ENCODE results near the gene BMP5.

The BMP5 gene

GRCh38 chr6:55836481-55836880 lies 38.9 kb downstream of the BMP5 start:
- H3F3A ChIP-seq (ENCODE audit: control insufficient read depth, insufficient read depth), result no peaks in the 10 kb centered on the region
- no peaks in the 10 kb centered on the region for H3K27me3 ChIP-seq (ENCODE audit: control insufficient read depth, low read length)
- H3K27ac ChIP-seq (ENCODE audit: low read depth, low read length), result no peak overlapping the region
- no peaks in the 10 kb centered on the region for H3K36me3 ChIP-seq (ENCODE audit: control insufficient read depth, low read length)
- H3K4me3 ChIP-seq (ENCODE audit: low read length), result no peak overlapping the region
- no peaks in the 10 kb centered on the region; the same call in 1 of the 2 replicates for H3K9me2 ChIP-seq (replicated peaks; ENCODE audit: control insufficient read depth, low read length)
- TF ChIP-seq, protein P1, sequence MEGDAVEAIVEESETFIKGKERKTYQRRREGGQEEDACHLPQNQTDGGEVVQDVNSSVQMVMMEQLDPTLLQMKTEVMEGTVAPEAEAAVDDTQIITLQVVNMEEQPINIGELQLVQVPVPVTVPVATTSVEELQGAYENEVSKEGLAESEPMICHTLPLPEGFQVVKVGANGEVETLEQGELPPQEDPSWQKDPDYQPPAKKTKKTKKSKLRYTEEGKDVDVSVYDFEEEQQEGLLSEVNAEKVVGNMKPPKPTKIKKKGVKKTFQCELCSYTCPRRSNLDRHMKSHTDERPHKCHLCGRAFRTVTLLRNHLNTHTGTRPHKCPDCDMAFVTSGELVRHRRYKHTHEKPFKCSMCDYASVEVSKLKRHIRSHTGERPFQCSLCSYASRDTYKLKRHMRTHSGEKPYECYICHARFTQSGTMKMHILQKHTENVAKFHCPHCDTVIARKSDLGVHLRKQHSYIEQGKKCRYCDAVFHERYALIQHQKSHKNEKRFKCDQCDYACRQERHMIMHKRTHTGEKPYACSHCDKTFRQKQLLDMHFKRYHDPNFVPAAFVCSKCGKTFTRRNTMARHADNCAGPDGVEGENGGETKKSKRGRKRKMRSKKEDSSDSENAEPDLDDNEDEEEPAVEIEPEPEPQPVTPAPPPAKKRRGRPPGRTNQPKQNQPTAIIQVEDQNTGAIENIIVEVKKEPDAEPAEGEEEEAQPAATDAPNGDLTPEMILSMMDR (IDR thresholded peaks at IDR 0.05; ENCODE audit: low read depth, low read length, poor library complexity, severe bottlenecking), result no peak
- no peak for TF ChIP-seq EZH2phosphoT487 (IDR thresholded peaks at IDR 0.05; ENCODE audit: borderline replicate concordance, low read length)
- H3K4me1 ChIP-seq (ENCODE audit: control insufficient read depth, low read length), result no peaks in the 10 kb centered on the region
- no peaks in the 10 kb centered on the region for H4K20me1 ChIP-seq (ENCODE audit: control insufficient read depth, insufficient read depth, low read depth, low read length)
- H3K4me2 ChIP-seq (ENCODE audit: low read length), result no peak overlapping the region
- no peaks in the 10 kb centered on the region for H3K79me2 ChIP-seq (ENCODE audit: control insufficient read depth, low read length)
- H3K9me3 ChIP-seq (ENCODE audit: control insufficient read depth, insufficient read depth, low read length), result no peaks in the 10 kb centered on the region

- no peak overlapping the region for H3K4me2 ChIP-seq (ENCODE audit: low read length)
- no peak overlapping the region for H3K27ac ChIP-seq (ENCODE audit: low read depth, low read length)
- H3K36me3 ChIP-seq (ENCODE audit: control insufficient read depth, low read length), result no peaks in the 10 kb centered on the region
- TF ChIP-seq, protein P1 (IDR thresholded peaks at IDR 0.05; ENCODE audit: low read depth, low read length, poor library complexity, severe bottlenecking), result no peak
- no peak for TF ChIP-seq EZH2phosphoT487 (IDR thresholded peaks at IDR 0.05; ENCODE audit: borderline replicate concordance, low read length)
- H3K4me3 ChIP-seq (ENCODE audit: low read length), result no peak overlapping the region
- H3F3A ChIP-seq (ENCODE audit: control insufficient read depth, insufficient read depth), result no peaks in the 10 kb centered on the region
- H3K9me2 ChIP-seq (replicated peaks; ENCODE audit: control insufficient read depth, low read length), result no peaks in the 10 kb centered on the region; the same call in 1 of the 2 replicates
- H3K9me3 ChIP-seq (ENCODE audit: control insufficient read depth, insufficient read depth, low read length), result no peaks in the 10 kb centered on the region
- H3K4me1 ChIP-seq (ENCODE audit: control insufficient read depth, low read length), result no peaks in the 10 kb centered on the region
- no peaks in the 10 kb centered on the region for H4K20me1 ChIP-seq (ENCODE audit: control insufficient read depth, insufficient read depth, low read depth, low read length)
- H3K27me3 ChIP-seq (ENCODE audit: control insufficient read depth, low read length), result no peaks in the 10 kb centered on the region
- H3K79me2 ChIP-seq (ENCODE audit: control insufficient read depth, low read length), result no peaks in the 10 kb centered on the region
Observed at GRCh38 chr6:55835220-55835619, 40.2 kb downstream of the BMP5 start.

DNA sequence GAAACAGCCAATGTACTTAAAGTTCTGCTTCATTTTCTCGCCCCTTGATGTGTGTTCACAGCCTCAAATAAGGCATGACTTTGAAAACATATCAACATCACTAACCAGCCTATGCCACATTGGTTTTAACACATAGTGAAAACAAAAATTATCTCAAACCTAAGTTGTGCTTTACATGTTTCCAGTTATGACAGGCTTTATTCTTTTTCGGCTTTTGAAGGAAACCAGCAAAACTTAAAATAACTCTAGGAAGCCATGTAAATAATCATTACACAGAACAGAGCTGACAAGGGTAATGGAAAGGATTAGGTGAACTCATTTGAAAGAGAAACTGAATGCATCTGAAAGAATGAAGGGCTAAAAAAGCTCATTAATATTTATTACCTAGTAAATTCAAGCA lies 42.1 kb downstream of the BMP5 start:
- H3K27ac ChIP-seq (ENCODE audit: low read depth, low read length), result no peak overlapping the region
- H3K79me2 ChIP-seq (ENCODE audit: control insufficient read depth, low read length), result no peaks in the 10 kb centered on the region
- no peaks in the 10 kb centered on the region for H4K20me1 ChIP-seq (ENCODE audit: control insufficient read depth, insufficient read depth, low read depth, low read length)
- no peaks in the 10 kb centered on the region; the same call in 1 of the 2 replicates for H3K9me2 ChIP-seq (replicated peaks; ENCODE audit: control insufficient read depth, low read length)
- H3K9me3 ChIP-seq (ENCODE audit: control insufficient read depth, insufficient read depth, low read length), result no peaks in the 10 kb centered on the region
- no peak overlapping the region for H3K4me2 ChIP-seq (ENCODE audit: low read length)
- H3K36me3 ChIP-seq (ENCODE audit: control insufficient read depth, low read length), result no peaks in the 10 kb centered on the region
- H3K4me3 ChIP-seq (ENCODE audit: low read length), result no peak overlapping the region
- H3F3A ChIP-seq (ENCODE audit: control insufficient read depth, insufficient read depth), result no peaks in the 10 kb centered on the region
- no peaks in the 10 kb centered on the region for H3K27me3 ChIP-seq (ENCODE audit: control insufficient read depth, low read length)
- TF ChIP-seq, protein P1 (IDR thresholded peaks at IDR 0.05; ENCODE audit: low read depth, low read length, poor library complexity, severe bottlenecking), result no peak
- TF ChIP-seq EZH2phosphoT487 (IDR thresholded peaks at IDR 0.05; ENCODE audit: borderline replicate concordance, low read length), result no peak
- H3K4me1 ChIP-seq (ENCODE audit: control insufficient read depth, low read length), result no peaks in the 10 kb centered on the region
